Gastroesophageal sphincter (tissue), 3 donors: ENCODE measurements around the gene PGA3.
"Not testable (repeated sequence)": the region's sequence is repeated elsewhere in the genome, so short reads cannot be mapped to it uniquely, and the experiment has no call there.

ENCODE experiments used
- EP300 ChIP-seq: sonication (generic); formaldehyde crosslinking; IDR thresholded peaks from one replicate; pipeline ENCODE4 v1.6.1; 2017; ENCODE audit warnings: antibody characterized with exemption, mild to moderate bottlenecking
- POLR2A ChIP-seq, 2 donors: fragments of 450-650 bp; IDR thresholded peaks; one replicate each; pipeline ENCODE4 v1.6.1; 2017; ENCODE audit warnings: antibody characterized with exemption in 2 of 2, mild to moderate bottlenecking in 2 of 2, moderate library complexity in 1 of 2
- POLR2AphosphoS5 ChIP-seq: sonication (generic); formaldehyde crosslinking; IDR thresholded peaks from one replicate; pipeline ENCODE4 v1.6.1; 2017; ENCODE audit warnings: antibody characterized with exemption
- TF ChIP-seq, protein P1 (sequence below), 4 experiments: fragments of 200-600 bp in 2 of 4; fragments of 450-650 bp in 2 of 4; sonication (generic) in 1 of 4; IDR thresholded peaks; one replicate each; pipeline ENCODE4 v1.5.1; 2017 to 2019; ENCODE audit warnings: antibody characterized with exemption in 4 of 4, mild to moderate bottlenecking in 2 of 4, moderate library complexity in 2 of 4

DNA sequence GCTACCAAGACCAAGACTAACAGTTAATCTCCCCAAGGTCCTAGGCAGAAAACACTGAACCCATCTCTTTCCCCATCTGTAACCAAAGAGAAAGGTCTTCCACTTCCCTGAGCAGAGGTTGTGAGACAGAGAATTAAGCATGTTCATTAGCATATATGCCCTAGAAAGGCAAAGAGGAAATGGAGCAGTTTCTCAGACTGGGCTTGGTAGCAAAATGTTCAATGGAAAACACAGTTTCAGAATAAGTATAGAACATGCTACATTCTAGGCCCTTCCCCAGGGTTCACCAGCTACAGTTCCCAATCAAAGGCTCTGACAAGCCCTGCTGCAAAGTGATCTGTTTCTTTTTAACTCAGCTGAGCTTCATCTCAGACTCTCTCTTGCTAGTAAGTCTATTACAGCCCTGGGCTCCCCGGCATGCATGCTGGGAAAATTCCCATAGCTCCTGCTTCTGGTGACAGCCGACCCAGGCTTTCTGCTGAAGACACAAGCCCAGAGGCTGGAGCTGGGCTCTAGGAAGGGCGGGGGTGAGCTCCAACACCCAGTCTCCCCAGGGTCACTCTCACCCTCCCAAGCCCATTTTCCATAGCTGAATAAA lies 29.3 kb downstream of the PGA3 start:
- TF ChIP-seq, protein P1, sequence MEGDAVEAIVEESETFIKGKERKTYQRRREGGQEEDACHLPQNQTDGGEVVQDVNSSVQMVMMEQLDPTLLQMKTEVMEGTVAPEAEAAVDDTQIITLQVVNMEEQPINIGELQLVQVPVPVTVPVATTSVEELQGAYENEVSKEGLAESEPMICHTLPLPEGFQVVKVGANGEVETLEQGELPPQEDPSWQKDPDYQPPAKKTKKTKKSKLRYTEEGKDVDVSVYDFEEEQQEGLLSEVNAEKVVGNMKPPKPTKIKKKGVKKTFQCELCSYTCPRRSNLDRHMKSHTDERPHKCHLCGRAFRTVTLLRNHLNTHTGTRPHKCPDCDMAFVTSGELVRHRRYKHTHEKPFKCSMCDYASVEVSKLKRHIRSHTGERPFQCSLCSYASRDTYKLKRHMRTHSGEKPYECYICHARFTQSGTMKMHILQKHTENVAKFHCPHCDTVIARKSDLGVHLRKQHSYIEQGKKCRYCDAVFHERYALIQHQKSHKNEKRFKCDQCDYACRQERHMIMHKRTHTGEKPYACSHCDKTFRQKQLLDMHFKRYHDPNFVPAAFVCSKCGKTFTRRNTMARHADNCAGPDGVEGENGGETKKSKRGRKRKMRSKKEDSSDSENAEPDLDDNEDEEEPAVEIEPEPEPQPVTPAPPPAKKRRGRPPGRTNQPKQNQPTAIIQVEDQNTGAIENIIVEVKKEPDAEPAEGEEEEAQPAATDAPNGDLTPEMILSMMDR (IDR thresholded peaks at IDR 0.05): not testable (repeated sequence)
- not testable (repeated sequence) for TF ChIP-seq POLR2A (IDR thresholded peaks at IDR 0.05); POLR2AphosphoS5; EP300
